Umbilical cord (tissue), 2 donors: ENCODE measurements around the gene SPEG. TPM values are rescaled to one million over a fixed set of nuclear protein-coding genes. Genes with fewer than 3 reads are reported as not detected.

ENCODE experiments used
- DNase-seq: peaks from one replicate; pipeline ENCODE4 v3.0.0-alpha.2; 2015; ENCODE audit warnings: low spot score
- total RNA-seq: library from RNA; depleted of rRNA; stranded (reverse); fragments of >200 nt; gene quantifications from one replicate; pipeline ENCODE4 v1.2.3, GENCODE V29; 2014; ENCODE audit warnings: low replicate concordance; ENCODE audit not compliant: insufficient read depth

Gene SPEG
- total RNA-seq, 1 donor from 2014 or later: 61.9 TPM

GRCh38 chr2:219545943-219546352 is 111.3 kb downstream of the SPEG start:
- no peak for DNase-seq

- DNase-seq: no peak
Measured at GRCh38 chr2:219547621-219548020, 113.0 kb downstream of the SPEG start.

Other genes starting within 250 kb of the SPEG start
- gene ZFAND2B, start 228.1 kb upstream of the SPEG start, total RNA-seq: 20.5 TPM
- gene ABCB6, start 215.9 kb upstream of the SPEG start, total RNA-seq: 34.2 TPM
- 83.3 TPM for gene ATG9A, start 205.2 kb upstream of the SPEG start, total RNA-seq
- 27.9 TPM for gene ANKZF1, start 205.0 kb upstream of the SPEG start, total RNA-seq
- 12.0 TPM for gene GLB1L, start 189.4 kb upstream of the SPEG start, total RNA-seq
- 24.1 TPM for gene STK16, start 189.4 kb upstream of the SPEG start, total RNA-seq
- gene TUBA4B, start 181.6 kb upstream of the SPEG start, total RNA-seq: 0.72 TPM
- 21.7 TPM for gene TUBA4A, start 180.9 kb upstream of the SPEG start, total RNA-seq
- 45.0 TPM for gene DNAJB2, start 155.5 kb upstream of the SPEG start, total RNA-seq
- 5.5 TPM for gene PTPRN, start 125.4 kb upstream of the SPEG start, total RNA-seq
- gene RESP18, start 102.1 kb upstream of the SPEG start, total RNA-seq: not detected
- 26.0 TPM for gene DNPEP, start 46.9 kb upstream of the SPEG start, total RNA-seq
- gene DES, start 16.5 kb upstream of the SPEG start, total RNA-seq: 2,247 TPM
- gene GMPPA, start 64.0 kb downstream of the SPEG start, total RNA-seq: 44.1 TPM
- 0.96 TPM for gene ASIC4, start 79.6 kb downstream of the SPEG start, total RNA-seq
- 132 TPM for gene CHPF, start 109.0 kb downstream of the SPEG start, total RNA-seq
- gene TMEM198, start 109.2 kb downstream of the SPEG start, total RNA-seq: 2.2 TPM
- gene OBSL1, start 136.7 kb downstream of the SPEG start, total RNA-seq: 66.2 TPM
- not detected for gene INHA, start 137.5 kb downstream of the SPEG start, total RNA-seq
- gene STK11IP, start 163.0 kb downstream of the SPEG start, total RNA-seq: 3.6 TPM
- 1.7 TPM for gene SLC4A3, start 192.8 kb downstream of the SPEG start, total RNA-seq